Ovary (tissue), 9 donors: Measurements from ENCODE around the gene NIPSNAP3A. TPM values are rescaled to one million over a fixed set of nuclear protein-coding genes. Genes with fewer than 3 reads are reported as not detected.

Experiments used
- DNase-seq, 5 donors: peaks; one replicate each; pipeline ENCODE4 v3.0.0-alpha.2; 2019 to 2020
- H3K27ac ChIP-seq, 2 donors: fragments of 200-600 bp; one replicate each; pipeline versions ENCODE4 v1.5.1 to v1.8.0; 2019 to 2022
- H3K27me3 ChIP-seq: fragments of 200-600 bp; one replicate; pipeline ENCODE4 v1.8.0; 2022
- H3K36me3 ChIP-seq: fragments of 200-600 bp; sonication (generic); one replicate; pipeline ENCODE4 v1.5.1; 2019
- H3K4me1 ChIP-seq: one replicate; pipeline ENCODE4 v1.8.1; 2013; ENCODE audit warnings: mild to moderate bottlenecking, moderate library complexity; ENCODE audit not compliant: insufficient read depth
- H3K4me3 ChIP-seq: fragments of 200-600 bp; sonication (generic); one replicate; pipeline ENCODE4 v1.5.1; 2017
- H3K9me3 ChIP-seq, 2 donors: fragments of 200-600 bp in 1 of 2; sonication (generic) in 1 of 2; one replicate each; pipeline versions ENCODE4 v1.5.1 to v1.8.1; 2013 to 2019; ENCODE audit warnings: mild to moderate bottlenecking in 1 of 2, moderate library complexity in 1 of 2
- EP300 ChIP-seq: sonication (generic); formaldehyde crosslinking; IDR thresholded peaks from one replicate; pipeline ENCODE4 v1.6.1; 2017; ENCODE audit warnings: antibody characterized with exemption
- POLR2A ChIP-seq: fragments of 450-650 bp; IDR thresholded peaks from one replicate; pipeline ENCODE4 v1.6.1; 2017; ENCODE audit warnings: antibody characterized with exemption, mild to moderate bottlenecking, moderate library complexity
- WGBS, 3 donors: extraction: QIAGEN DNeasy Blood & Tissue Kit in 1 of 3; methylation state at CpG; one replicate each; pipeline versions ENCODE4 v1.1.5 to v1.1.7; 2013 to 2017; 5-methylcytosine and 5-hydroxymethylcytosine counted together
- intact Hi-C, 4 donors: fragments of 100-400 bp; cut with DNase I; formaldehyde crosslinking; loops; one replicate each; pipeline versions ENCODE4 v1.11.0 to v1.15.1; 2022 to 2023
- polyA plus RNA-seq, 2 donors: library from polyadenylated mRNA; stranded (reverse); fragments of 200-250 nt in 1 of 2; fragments of 350-450 nt in 1 of 2; fragmentation: Illumina TruSeq in 1 of 2; extraction: RNeasy Lipid Tissue Mini Kit (QIAGEN cat#74804) in 1 of 2; gene quantifications; one replicate each; pipeline ENCODE4 v1.2.3, GENCODE V29; 2013 to 2014
- total RNA-seq, 7 donors: library from RNA; depleted of rRNA in 2 of 7; stranded (reverse); fragments of >200 nt in 2 of 7; fragmentation: NEBNext Ultra II Directional in 3 of 7; extraction: Animal tissue kit (Norgen Biotek cat#: 25700) in 3 of 7; gene quantifications; one replicate each; pipeline versions ENCODE4 v1.1.0 to v1.2.4, GENCODE V29; 2016 to 2023
- TF ChIP-seq, protein P1 (sequence below), 3 donors: fragments of 450-650 bp in 2 of 3; fragments of 200-600 bp in 1 of 3; IDR thresholded peaks; one replicate each; pipeline versions ENCODE4 v1.5.1 to v1.8.0; 2016 to 2022; ENCODE audit warnings: antibody characterized with exemption in 3 of 3, mild to moderate bottlenecking in 1 of 3
- donor health status: DM: no; HTN: no; CAD: no; lungs with moderate emphysema.
- donor health status: DM: no; HTN: no; CAD: no.
- donor health status: Bipolar disorder and iron deficiency.
- donor health status: DM: yes; HTN: yes; CAD: no.
- donor health status: DM: no; HTN: no; CAD: no.
- donor health status: DM: yes; HTN: yes; CAD: no.

Gene NIPSNAP3A
- total and polyA plus RNA-seq, 9 donors = 12.6 to 22.8 (median 17.4) TPM

DNA sequence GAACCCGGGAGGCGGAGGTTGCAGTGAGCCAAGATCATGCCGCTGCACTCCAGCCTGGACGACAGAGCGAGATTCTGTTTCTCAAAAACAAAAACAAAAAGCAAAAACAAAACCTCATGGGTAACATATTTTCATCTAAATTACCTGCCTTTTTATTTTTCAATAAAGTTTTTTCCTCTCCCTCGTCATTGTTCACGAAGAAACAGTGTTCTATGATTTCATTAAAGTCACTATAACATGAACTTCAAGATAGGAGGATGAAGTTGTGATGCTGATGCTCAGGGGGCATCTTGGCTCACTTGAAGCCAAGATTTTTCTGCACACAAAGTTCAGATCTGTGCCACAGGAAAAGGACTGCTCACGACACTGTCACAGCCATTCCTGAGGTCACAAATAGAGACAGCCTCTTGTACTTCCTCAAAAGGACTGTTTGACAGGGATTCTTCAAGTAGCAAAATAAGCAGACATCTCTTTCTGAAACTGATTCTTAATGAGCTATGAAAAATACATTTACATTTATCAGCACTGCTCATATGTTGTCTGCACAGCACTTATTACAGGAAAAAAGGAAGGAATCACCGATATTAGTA, 32.6 kb downstream of the NIPSNAP3A start:
- TF ChIP-seq, protein P1, sequence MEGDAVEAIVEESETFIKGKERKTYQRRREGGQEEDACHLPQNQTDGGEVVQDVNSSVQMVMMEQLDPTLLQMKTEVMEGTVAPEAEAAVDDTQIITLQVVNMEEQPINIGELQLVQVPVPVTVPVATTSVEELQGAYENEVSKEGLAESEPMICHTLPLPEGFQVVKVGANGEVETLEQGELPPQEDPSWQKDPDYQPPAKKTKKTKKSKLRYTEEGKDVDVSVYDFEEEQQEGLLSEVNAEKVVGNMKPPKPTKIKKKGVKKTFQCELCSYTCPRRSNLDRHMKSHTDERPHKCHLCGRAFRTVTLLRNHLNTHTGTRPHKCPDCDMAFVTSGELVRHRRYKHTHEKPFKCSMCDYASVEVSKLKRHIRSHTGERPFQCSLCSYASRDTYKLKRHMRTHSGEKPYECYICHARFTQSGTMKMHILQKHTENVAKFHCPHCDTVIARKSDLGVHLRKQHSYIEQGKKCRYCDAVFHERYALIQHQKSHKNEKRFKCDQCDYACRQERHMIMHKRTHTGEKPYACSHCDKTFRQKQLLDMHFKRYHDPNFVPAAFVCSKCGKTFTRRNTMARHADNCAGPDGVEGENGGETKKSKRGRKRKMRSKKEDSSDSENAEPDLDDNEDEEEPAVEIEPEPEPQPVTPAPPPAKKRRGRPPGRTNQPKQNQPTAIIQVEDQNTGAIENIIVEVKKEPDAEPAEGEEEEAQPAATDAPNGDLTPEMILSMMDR (IDR thresholded peaks at IDR 0.05) = no peak
- TF ChIP-seq POLR2A (no peak), EP300 (no peak)
- H3K27me3 ChIP-seq = no peaks in the 10 kb centered on the region
- intact Hi-C loops = no loop called here
- H3K27ac ChIP-seq = no peak overlapping the region
- no peak overlapping the region for H3K4me3 ChIP-seq
- DNase-seq = no peak
- H3K36me3 ChIP-seq = no peaks in the 10 kb centered on the region
- WGBS, 3 donors = 78 to 87% (median 85%) methylated on average over 9 of the region's 9 CpGs
- H3K4me1 ChIP-seq = no peaks in the 10 kb centered on the region
- H3K9me3 ChIP-seq = no peaks in the 10 kb centered on the region

DNA sequence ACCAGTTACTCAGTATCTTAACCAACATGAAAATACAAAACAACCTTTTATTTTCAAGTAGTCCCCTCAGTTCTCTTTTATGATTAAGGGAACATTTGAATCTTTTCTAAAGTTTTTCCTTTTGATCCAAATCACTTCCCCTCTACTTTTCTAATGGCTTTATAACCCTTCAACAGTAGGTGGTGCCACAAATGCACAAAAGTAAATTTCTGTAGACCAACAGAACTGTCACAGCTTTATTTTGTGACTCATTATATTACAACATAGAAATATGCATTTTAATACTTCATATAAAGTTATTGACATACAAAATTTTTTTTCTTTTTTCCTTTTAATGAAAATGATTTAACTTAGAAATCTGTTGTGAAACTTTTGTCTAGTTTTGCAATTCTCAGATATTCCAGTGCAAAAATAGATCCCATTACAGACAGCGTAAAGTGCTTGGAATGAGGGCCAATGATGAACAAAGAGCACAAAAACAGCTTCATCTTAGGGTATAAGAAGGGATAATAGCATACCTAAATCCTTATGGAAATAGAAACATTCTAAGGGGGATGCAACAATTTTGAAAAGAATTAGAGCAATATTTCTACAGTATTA, 33.4 kb downstream of the NIPSNAP3A start:
- Histone ChIP-seq H3K9me3 (no peaks in the 10 kb centered on the region), H3K27me3 (no peaks in the 10 kb centered on the region), H3K27ac (no peak overlapping the region), H3K4me3 (no peak overlapping the region), H3K4me1 (no peaks in the 10 kb centered on the region), H3K36me3 (no peaks in the 10 kb centered on the region)
- intact Hi-C loops = no loop called here
- no peak for TF ChIP-seq POLR2A
- TF ChIP-seq, protein P1 (IDR thresholded peaks at IDR 0.05) = no peak
- TF ChIP-seq EP300 = no peak
- DNase-seq = no peak
- 94 to 97% (median 95%) methylated on average over 1 of the region's 1 CpG for WGBS, 3 donors

DNA sequence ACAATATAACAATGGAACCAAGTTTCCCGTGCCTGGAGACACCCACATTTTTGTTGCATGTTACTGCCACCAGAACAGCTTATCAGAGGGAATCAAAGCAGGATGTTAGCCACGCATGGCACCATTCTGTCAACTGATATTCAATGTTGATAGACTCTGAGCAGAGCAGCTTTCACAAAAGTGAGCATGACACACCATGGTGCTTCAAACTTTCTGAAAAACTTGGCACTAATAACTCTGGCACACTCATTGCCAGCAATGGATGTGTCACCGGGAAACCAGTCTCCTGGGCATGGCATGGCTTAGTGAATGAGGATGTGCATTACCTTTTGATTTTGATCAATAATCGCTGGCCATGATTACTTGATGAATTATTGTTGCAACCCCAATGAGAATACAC, 36.1 kb downstream of the NIPSNAP3A start:
- DNase-seq = no peak
- Histone ChIP-seq H3K9me3 (no peaks in the 10 kb centered on the region), H3K27me3 (no peaks in the 10 kb centered on the region), H3K4me3 (no peak overlapping the region), H3K27ac (no peak overlapping the region), H3K36me3 (no peaks in the 10 kb centered on the region), H3K4me1 (no peaks in the 10 kb centered on the region)
- 91 to 97% (median 93%) methylated on average over 4 of the region's 4 CpGs for WGBS, 3 donors
- no peak for TF ChIP-seq POLR2A
- no peak for TF ChIP-seq EP300
- TF ChIP-seq, protein P1 (IDR thresholded peaks at IDR 0.05) = no peak
- intact Hi-C loops = no loop called here

DNA sequence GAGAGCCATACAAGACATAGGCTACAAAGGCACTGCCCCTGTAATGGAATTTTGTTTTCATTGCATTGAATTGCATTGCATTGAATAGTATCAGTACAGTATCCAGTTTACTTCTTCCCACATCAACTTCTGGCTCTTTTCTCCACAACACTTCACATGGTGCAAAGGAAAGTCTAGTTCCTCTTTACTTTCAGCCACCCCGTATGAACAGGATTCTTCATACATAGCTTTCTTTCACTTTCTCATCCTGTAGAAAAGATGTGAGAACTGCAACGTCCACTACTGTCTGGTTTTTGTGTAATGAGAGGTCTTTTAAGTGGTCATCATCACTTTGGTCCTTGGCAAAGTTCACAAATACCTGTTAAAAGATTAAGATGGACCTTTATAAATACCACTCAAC, 36.6 kb downstream of the NIPSNAP3A start:
- H3K27ac ChIP-seq = no peak overlapping the region
- H3K4me1 ChIP-seq = no peaks in the 10 kb centered on the region
- no peak for DNase-seq
- no peak overlapping the region for H3K4me3 ChIP-seq
- WGBS, 3 donors = 47 to 55% (median 52%) methylated on average over 2 of the region's 2 CpGs
- no peaks in the 10 kb centered on the region for H3K9me3 ChIP-seq
- TF ChIP-seq, protein P1 (IDR thresholded peaks at IDR 0.05) = no peak
- TF ChIP-seq EP300 (no peak), POLR2A (no peak)
- H3K36me3 ChIP-seq = no peaks in the 10 kb centered on the region
- intact Hi-C loops = no loop called here
- H3K27me3 ChIP-seq = no peaks in the 10 kb centered on the region
